ENCODE data around the gene HNRNPH3.

- TF ChIP-seq POLR2A (IDR thresholded peaks at IDR 0.05) = no peak
- no peak for TF ChIP-seq CTCF (IDR thresholded peaks at IDR 0.05)
These were observed 26.0 kb upstream of the HNRNPH3 start for GRCh38 chr10:68305854-68306253.

Data from testis (tissue), 2 donors.